Lower leg skin (tissue), 3 donors: ENCODE results near the gene NAA10.

Experiments used
- POLR2A ChIP-seq, 2 donors: fragments of 450-650 bp; IDR thresholded peaks; one replicate each; pipeline ENCODE4 v1.6.1; 2016 to 2017; ENCODE audit warnings: antibody characterized with exemption in 2 of 2, mild to moderate bottlenecking in 1 of 2, moderate library complexity in 1 of 2
- TF ChIP-seq, protein P1 (sequence below), 3 donors: fragments of 450-650 bp; IDR thresholded peaks; one replicate each; pipeline ENCODE4 v1.5.1; 2016; ENCODE audit warnings: antibody characterized with exemption in 3 of 3, mild to moderate bottlenecking in 3 of 3, moderate library complexity in 2 of 3

DNA sequence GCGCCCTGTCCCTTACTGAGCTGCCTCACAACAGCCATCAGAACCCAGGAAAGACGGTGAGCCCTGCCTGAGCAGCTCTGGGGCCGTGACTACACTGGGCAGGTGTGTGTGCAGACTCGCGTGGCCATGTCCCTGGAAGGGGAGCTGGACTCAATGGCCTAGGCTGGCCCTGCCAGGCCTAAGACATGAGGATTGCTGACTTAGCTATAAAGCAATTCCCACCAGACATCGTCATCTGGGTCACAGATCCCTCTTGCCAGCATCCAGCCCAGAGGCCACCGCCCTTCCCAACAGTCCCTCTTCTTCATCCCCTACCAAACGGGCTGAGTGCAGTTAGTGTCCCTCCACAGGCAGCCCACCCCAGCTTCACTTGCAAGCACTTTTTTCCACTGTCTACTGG, 3.7 kb downstream of the NAA10 start:
- TF ChIP-seq, protein P1, sequence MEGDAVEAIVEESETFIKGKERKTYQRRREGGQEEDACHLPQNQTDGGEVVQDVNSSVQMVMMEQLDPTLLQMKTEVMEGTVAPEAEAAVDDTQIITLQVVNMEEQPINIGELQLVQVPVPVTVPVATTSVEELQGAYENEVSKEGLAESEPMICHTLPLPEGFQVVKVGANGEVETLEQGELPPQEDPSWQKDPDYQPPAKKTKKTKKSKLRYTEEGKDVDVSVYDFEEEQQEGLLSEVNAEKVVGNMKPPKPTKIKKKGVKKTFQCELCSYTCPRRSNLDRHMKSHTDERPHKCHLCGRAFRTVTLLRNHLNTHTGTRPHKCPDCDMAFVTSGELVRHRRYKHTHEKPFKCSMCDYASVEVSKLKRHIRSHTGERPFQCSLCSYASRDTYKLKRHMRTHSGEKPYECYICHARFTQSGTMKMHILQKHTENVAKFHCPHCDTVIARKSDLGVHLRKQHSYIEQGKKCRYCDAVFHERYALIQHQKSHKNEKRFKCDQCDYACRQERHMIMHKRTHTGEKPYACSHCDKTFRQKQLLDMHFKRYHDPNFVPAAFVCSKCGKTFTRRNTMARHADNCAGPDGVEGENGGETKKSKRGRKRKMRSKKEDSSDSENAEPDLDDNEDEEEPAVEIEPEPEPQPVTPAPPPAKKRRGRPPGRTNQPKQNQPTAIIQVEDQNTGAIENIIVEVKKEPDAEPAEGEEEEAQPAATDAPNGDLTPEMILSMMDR (IDR thresholded peaks at IDR 0.05): no peak
- no peak for TF ChIP-seq POLR2A (IDR thresholded peaks at IDR 0.05)
